Tibial artery (tissue), 4 donors: Measurements from ENCODE around the gene TBC1D2B.
A peak's percentile ranks its signal among the peaks of the same experiment; 100 is the strongest.

Experiments
- DNase-seq, 2 donors: peaks; one replicate each; pipeline ENCODE4 v3.0.0-alpha.2; 2019
- H3K27ac ChIP-seq, 2 donors: fragments of 200-600 bp; sonication (generic) in 1 of 2; 1 replicate in 1 of 2; 2 replicates in 1 of 2; pipeline ENCODE4 v1.5.1; 2018 to 2019; ENCODE audit warnings: mild to moderate bottlenecking in 1 of 2
- H3K27me3 ChIP-seq, 2 donors: fragments of 200-600 bp; sonication (generic) in 1 of 2; one replicate each; pipeline versions ENCODE4 v1.5.1 to v1.6.0; 2016 to 2019
- H3K36me3 ChIP-seq, 3 donors: fragments of 200-600 bp; sonication (generic) in 2 of 3; one replicate each; pipeline ENCODE4 v1.5.1; 2016 to 2019; ENCODE audit warnings: mild to moderate bottlenecking in 2 of 3
- H3K4me1 ChIP-seq, 4 donors: fragments of 200-600 bp; sonication (generic) in 2 of 4; 1 replicate in 3 of 4; 2 replicates in 1 of 4; pipeline ENCODE4 v1.5.1; 2016 to 2019
- H3K4me3 ChIP-seq, 2 donors: fragments of 200-600 bp; sonication (generic) in 1 of 2; 1 replicate in 1 of 2; 2 replicates in 1 of 2; pipeline ENCODE4 v1.5.1; 2018 to 2019; ENCODE audit warnings: mild to moderate bottlenecking in 2 of 2
- H3K9me3 ChIP-seq, 3 donors: fragments of 200-600 bp; sonication (generic) in 1 of 3; one replicate each; pipeline ENCODE4 v1.5.1; 2016 to 2019
- CTCF ChIP-seq, 2 experiments: fragments of 200-600 bp in 1 of 2; fragments of 450-650 bp in 1 of 2; IDR thresholded peaks; one replicate each; pipeline ENCODE4 v1.5.1; 2017 to 2019; ENCODE audit warnings: antibody characterized with exemption in 2 of 2, mild to moderate bottlenecking in 1 of 2, moderate library complexity in 1 of 2
- intact Hi-C: fragments of 100-400 bp; cut with DNase I; formaldehyde crosslinking; loops from one replicate; pipeline ENCODE4 v1.15.0; 2023; ENCODE audit warnings: low total_unique reads

Gene TBC1D2B

DNA sequence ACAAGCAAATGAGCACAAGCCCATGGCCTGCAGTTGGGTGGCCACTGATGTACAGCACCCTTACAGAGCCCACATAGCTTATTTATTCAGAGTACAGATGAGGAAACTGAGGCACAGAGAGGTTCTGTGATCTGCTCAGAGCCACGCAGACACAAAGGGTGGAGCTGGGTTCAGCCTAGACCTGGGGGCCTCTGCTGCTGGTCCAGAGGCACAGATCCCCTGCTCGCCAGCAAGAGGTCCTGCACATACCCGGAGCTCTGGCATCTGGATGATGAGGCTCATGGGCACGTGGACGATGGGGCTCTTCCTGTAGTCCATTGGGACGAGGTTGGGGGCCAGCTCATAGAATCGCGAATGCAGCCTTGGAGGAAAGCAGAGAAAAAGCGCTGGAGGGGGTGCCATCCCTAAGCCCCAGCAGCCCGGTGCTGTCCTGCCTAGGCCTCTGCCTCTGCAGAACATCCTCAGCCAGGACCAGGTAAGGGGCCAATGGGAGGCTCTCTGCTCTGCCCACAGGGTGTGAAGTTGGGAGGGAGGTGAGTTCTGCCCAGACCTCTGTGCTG is 33.5 kb upstream of the TBC1D2B start:
- Histone ChIP-seq H3K27ac (no peak overlapping the region), H3K4me3 (no peak overlapping the region), H3K27me3 (no peaks in the 10 kb centered on the region), H3K36me3 (no peaks in the 10 kb centered on the region), H3K4me1 (no peaks in the 10 kb centered on the region), H3K9me3 (no peaks in the 10 kb centered on the region)
- no peak for TF ChIP-seq CTCF (IDR thresholded peaks at IDR 0.05)
- DNase-seq, result no peak
- intact Hi-C loops, result loop anchor here (5.0 kb wide), 2 partner anchors 86 to 131 kb away; no protein-coding TSS in a partner anchor

DNA sequence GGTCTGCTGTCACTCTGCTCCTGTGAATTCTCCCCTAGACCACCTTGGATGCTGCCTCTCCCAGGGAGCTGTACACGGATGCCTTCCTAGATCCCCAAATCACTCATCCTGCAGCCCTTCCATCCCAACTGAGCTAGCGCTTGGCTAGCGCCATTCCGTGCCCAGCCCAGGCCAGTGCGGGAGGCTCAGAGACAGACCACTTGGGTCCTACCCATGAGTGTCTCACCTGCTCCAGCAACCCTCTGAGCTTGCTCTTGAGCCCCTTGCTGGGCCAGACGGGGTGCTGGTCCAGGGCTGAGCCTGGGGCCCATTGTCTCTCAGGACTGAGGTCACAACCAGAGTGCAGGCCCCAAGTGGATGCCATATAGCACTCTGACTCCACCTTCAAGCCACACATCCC is 32.6 kb upstream of the TBC1D2B start:
- DNase-seq, result no peak
- intact Hi-C loops, result loop anchor here (5.0 kb wide), 2 partner anchors 87 to 132 kb away; no protein-coding TSS in a partner anchor
- Histone ChIP-seq H3K36me3 (no peaks in the 10 kb centered on the region), H3K4me1 (no peaks in the 10 kb centered on the region), H3K4me3 (no peak overlapping the region), H3K27ac (no peak overlapping the region), H3K27me3 (no peaks in the 10 kb centered on the region), H3K9me3 (no peaks in the 10 kb centered on the region)
- no peak for TF ChIP-seq CTCF (IDR thresholded peaks at IDR 0.05)

DNA sequence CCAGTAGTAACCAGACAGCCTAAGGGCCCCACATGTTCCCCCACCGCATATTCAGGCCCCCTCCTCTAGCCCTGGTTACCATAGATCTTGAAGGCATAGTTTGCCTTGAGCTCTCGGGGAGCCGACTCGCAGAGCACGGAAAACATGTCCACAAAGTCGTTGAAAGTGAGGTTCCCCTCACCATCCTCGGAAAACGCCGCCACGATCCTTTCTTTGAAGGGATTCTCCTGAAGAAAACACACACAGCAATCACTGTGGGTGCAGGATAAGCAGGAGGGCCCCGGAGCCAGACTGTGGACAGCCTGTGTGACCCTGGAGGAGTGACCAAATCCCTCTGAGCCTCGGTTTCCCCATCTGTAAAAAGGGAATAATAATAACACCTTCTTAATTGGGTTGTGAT is 31.6 kb upstream of the TBC1D2B start:
- no peak overlapping the region for H3K4me3 ChIP-seq
- H3K36me3 ChIP-seq, result no peaks in the 10 kb centered on the region
- no peak for DNase-seq
- no peaks in the 10 kb centered on the region for H3K27me3 ChIP-seq
- intact Hi-C loops, result loop anchor here (2.0 kb wide), 2 partner anchors 142 to 150 kb away; no protein-coding TSS in a partner anchor
- no peak overlapping the region for H3K27ac ChIP-seq
- no peaks in the 10 kb centered on the region for H3K9me3 ChIP-seq
- TF ChIP-seq CTCF (IDR thresholded peaks at IDR 0.05), result no peak
- no peaks in the 10 kb centered on the region for H3K4me1 ChIP-seq

- TF ChIP-seq CTCF (IDR thresholded peaks at IDR 0.05), result peak; percentile 95 to 98
- H3K27ac ChIP-seq, result no peak overlapping the region
- no peaks in the 10 kb centered on the region for H3K4me1 ChIP-seq
- no peaks in the 10 kb centered on the region for H3K9me3 ChIP-seq
- no peak overlapping the region for H3K4me3 ChIP-seq
- no peaks in the 10 kb centered on the region for H3K27me3 ChIP-seq
- DNase-seq, result peak; percentile 85 to 90
- H3K36me3 ChIP-seq, result no peaks in the 10 kb centered on the region
- intact Hi-C loops, result loop anchor here (2.0 kb wide), 2 partner anchors 142 to 150 kb away; no protein-coding TSS in a partner anchor
Measured at GRCh38 chr15:78108300-78109084, 31.0 kb upstream of the TBC1D2B start.

DNA sequence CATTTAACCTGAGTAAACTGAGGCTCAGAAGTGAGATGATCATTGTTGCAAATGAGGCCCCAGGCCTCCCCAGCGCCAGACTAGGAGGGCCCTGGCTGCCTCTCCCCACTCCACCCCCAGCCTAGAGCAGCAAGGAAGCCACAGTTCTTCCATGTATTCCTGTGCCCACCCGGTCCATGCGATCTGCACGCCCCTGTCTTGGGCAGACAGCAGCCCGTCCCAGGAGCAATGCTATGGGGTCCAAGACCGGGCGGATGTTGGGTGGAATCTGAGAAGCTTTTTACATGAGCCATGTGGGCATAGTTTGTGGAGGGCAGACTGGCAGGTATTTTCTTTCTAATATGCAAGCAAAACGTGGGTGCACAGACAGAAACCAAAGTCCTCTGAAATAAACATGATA is 30.0 kb upstream of the TBC1D2B start:
- no peak for TF ChIP-seq CTCF (IDR thresholded peaks at IDR 0.05)
- H3K27me3 ChIP-seq, result no peaks in the 10 kb centered on the region
- H3K36me3 ChIP-seq, result no peaks in the 10 kb centered on the region
- no peaks in the 10 kb centered on the region for H3K9me3 ChIP-seq
- no peaks in the 10 kb centered on the region for H3K4me1 ChIP-seq
- no peak for DNase-seq
- H3K27ac ChIP-seq, result no peak overlapping the region
- H3K4me3 ChIP-seq, result no peak overlapping the region
- intact Hi-C loops, result no loop called here
